Amniotic stem cell (primary cell): ENCODE measurements around the gene LIPN.
A peak's percentile ranks its signal among the peaks of the same experiment; 100 is the strongest.

Source experiments
- DNase-seq: peaks from one replicate; lab custom pipeline; 2025; lab: John Stamatoyannopoulos, UW

The LIPN gene

GRCh38 chr10:88783724-88784123 is 23.9 kb downstream of the LIPN start:
- DNase-seq: no peak

- no peak for DNase-seq
Observed at GRCh38 chr10:88786032-88786770, 26.4 kb downstream of the LIPN start.

DNA sequence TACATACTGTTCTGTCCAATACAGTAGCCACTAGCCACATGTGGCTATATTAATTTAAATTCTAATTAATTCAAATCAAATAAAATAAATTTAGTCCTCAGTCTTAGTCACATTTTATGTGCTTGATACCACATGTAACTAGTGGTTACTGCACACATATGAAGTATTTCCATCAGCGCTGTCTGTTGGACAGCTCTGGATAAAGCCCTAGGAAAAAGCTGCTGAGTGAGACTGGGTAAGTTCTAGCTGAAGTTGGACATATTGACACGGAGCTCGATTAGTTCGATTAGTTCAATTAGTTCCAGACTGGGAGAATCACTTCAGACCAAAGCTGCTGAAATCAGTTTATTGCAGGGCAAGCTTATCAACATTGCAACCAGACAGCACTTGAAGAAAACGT is 27.6 kb downstream of the LIPN start:
- DNase-seq: no peak

DNA sequence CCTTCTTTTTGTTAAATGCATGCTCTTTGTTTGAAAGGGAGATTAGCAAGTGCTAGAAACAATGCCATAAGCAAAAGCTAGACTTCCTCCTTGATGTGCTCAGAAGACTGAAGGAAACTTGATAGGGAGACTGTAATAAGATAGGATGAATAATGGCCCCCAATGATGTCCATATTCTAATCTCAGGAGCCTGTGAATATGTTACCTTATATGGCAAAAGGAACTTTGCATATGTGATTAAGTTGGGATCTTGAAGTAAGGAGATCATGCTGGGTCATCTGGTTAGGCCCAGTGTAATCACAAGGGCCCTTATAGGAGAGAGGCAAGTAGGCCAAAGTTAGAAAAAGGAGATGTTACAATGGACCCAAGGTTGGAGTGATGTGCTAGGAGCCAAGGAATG is 29.1 kb downstream of the LIPN start:
- DNase-seq: no peak

DNA sequence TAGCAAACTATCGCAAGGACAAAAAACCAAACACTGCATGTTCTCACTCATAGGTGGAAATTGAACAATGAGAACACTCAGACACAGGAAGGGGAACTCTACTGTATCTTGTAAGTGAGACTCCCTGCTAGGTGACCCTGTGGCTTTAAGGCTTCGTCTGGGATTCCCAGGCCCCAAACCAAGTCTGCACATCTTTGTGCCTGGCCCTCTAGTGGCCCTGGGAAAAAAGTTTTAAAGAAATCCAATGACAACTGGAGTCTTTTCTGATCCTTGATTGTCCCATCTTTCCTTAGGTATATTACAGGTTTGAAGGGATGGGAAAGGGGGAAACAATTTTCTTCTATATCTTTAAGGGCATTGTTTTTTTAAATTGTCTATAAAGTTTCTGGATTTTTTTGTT is 32.1 kb downstream of the LIPN start:
- no peak for DNase-seq

- DNase-seq: no peak
Observed at GRCh38 chr10:88792661-88793060, 32.8 kb downstream of the LIPN start.

DNA sequence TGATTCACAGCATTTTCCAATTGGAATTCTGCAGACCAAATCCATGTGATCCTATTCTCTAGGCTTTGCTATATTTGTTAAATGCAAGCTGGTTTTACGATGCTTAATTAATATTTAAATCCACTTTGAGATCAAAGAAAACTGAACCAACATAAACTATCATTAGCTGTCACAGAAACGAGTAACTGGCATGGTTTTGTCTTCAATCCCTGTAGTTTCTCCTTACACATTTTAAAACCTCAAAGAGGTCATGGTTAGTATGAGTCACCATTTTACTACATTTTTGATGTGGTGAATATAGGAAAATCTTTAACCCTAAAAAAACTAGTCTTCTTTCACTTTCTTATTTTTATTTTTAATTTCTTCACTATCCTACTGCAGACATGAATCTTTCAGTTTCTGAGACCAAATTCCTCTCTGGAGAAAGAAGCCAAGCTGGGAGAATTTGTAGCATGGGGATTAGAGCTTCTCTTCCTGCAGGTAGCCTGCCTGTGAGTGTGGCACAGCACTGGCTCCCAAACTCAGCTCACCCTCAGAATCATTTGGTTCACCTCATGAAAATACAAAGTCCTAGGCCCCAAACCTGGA is 34.0 kb downstream of the LIPN start:
- DNase-seq: peak; percentile 9

DNA sequence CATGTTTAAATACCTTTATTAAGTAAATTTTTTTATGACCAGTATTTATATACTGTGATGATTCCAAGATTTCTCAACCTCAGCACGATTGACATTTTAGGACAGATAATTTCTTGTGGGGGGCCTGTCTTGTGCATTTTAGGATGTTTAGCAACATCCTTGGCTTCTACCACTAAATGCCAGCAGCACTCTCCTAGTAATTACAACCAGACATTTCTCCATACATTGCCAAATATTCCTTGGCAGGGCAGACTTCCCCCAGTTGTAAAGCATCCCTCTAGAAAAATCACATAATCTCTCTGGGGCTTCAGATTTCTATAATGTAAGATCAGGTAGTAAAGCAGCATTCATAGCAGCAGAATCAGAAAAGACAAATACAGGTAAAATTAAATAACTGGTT is 34.9 kb downstream of the LIPN start:
- DNase-seq: no peak

- no peak for DNase-seq
Observed at GRCh38 chr10:88800152-88801125, 40.6 kb downstream of the LIPN start.

GRCh38 chr10:88802523-88803285 is 42.9 kb downstream of the LIPN start, which contains the start of gene LIPM:
Gene LIPM, plus strand, starts transcription at chr10:88802730. Its CDS starts 167 bp downstream, at chr10:88802897.
- no peak for DNase-seq

- no peak for DNase-seq
Observed at GRCh38 chr10:88803641-88804040, 43.8 kb downstream of the LIPN start.

DNA sequence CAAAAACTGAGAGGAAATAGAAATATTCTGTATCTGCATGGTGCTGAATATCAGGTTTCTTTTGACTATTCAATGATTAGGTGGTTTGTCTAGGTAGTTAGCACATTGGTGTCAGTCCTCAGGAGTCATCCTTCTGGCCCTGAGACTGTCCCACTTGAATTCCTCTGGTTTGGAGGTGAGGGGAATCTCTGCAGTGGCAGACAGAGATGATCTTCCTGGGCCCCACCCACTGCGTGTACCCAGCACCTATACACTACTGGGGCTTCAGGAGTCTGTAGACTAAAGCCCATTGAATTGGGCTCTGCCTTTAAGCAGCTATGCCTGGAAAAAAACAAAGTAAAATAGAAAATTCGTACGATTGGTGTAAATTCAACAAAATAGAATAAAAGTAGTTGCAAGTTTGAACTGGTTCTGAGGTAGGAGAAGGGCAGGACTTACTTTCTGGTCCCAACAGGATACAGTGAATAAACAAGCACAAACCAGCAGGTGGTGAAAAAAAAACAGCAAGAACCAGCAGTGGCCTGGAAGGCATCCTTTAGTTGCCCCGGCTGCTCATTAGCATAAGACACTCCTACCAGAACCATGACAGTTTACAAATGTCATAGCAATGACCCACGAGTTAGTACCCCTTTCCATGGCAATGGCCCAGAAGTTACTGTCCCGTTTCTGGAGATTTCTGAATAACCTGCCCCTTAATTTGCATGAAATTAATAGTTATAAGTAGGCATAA is 44.4 kb downstream of the LIPN start:
- no peak for DNase-seq

GRCh38 chr10:88805361-88805760 is 45.5 kb downstream of the LIPN start:
- DNase-seq: no peak

DNA sequence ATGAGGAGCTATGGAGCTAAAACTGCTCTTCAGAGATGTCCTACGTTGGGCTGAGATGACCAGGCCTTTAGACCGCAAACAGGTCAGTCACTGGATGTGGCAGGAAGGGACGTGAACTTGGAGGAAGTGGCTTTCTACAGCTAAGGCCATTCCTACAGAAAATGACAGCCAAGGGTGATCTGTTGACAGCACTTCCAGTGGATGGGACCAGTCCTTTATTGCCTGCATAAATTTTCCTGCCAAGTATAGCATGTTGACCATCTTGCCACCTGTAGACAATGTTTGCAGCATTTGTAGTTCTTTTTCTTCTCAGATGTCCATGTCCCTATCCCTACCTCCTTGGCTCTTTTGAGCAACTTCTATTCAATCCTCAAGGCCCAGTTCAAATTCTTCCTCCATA is 46.1 kb downstream of the LIPN start:
- no peak for DNase-seq

DNA sequence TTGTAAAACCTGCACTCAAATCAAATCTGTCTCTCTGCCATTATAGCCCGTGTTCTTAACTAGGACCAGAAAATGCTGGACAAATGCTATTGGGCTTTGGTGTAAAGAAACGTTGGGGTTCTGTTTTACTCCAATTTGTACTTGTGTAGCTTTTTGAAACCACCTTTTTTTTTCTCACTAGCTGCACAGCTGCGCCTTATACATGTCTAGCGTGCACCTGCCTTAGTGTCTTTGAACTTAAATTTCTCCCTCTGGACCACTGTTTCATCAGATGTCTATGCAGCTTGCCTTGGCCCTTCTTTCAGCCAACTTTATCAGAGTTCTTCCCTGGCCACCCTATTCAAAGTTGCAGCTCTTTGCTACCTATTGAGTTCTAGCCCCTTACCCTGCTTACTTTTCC is 49.8 kb downstream of the LIPN start:
- DNase-seq: no peak

- peak; percentile 71 for DNase-seq
Observed at GRCh38 chr10:88810196-88810961, 50.6 kb downstream of the LIPN start.

DNA sequence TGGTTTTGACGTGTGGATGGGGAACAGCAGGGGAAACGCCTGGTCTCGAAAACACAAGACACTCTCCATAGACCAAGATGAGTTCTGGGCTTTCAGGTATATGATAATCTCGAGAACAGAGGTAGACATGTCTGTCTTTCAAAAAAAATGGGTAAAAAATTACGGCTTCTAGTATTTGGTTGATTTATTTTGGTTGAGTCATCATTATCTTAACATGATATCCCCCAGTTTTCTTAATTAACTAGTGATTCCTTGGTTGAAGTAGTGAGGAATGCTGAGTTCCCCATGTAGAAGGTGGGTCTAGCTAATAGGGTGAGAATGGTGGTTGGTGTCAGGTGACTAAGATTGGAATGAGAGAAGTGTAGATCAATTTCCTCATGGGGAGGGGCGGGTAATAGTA is 53.4 kb downstream of the LIPN start:
- no peak for DNase-seq

GRCh38 chr10:88819290-88819689 is 59.5 kb downstream of the LIPN start:
- no peak for DNase-seq

- peak; percentile 38 for DNase-seq
Observed at GRCh38 chr10:88820748-88821401, 61.1 kb downstream of the LIPN start.

GRCh38 chr10:88826388-88826787 is 66.6 kb downstream of the LIPN start:
- no peak for DNase-seq
